Pancreas (tissue), 10 donors: ENCODE results near the gene GBGT1. TPM values are rescaled to one million over a fixed set of nuclear protein-coding genes. Genes with fewer than 3 reads are reported as not detected.

Experiments
- ATAC-seq, 4 donors: fragments of 200-7000 bp; cut with Tn5 transposase; one replicate each; pipeline versions ENCODE4 v1.8.0 to v1.9.1; 2020; ENCODE audit warnings: mild to moderate bottlenecking in 4 of 4, moderate library complexity in 4 of 4
- DNase-seq, 6 donors: peaks; one replicate each; pipeline ENCODE4 v3.0.0-alpha.2; 2020
- FAIRE-seq: peaks from 2 replicates; lab custom pipeline; 2012; peaks lifted over from hg19 to GRCh38; lab: Jason Lieb, UNC
- H3K27ac ChIP-seq, 4 donors: fragments of 200-600 bp; sonication (generic); 1 replicate in 3 of 4; 2 replicates in 1 of 4; pipeline versions ENCODE4 v1.5.0 to v1.8.0; 2020
- H3K27me3 ChIP-seq, 4 donors: fragments of 200-600 bp; one replicate each; pipeline ENCODE4 v1.8.0; 2021
- H3K36me3 ChIP-seq, 3 donors: fragments of 200-600 bp; sonication (generic) in 1 of 3; one replicate each; pipeline versions ENCODE4 v1.5.0 to v1.8.0; 2020 to 2021
- H3K4me1 ChIP-seq, 3 donors: fragments of 200-600 bp; one replicate each; pipeline ENCODE4 v1.8.0; 2021
- H3K4me3 ChIP-seq, 4 donors: fragments of 200-600 bp; sonication (generic) in 2 of 4; one replicate each; pipeline versions ENCODE4 v1.5.0 to v1.8.0; 2020 to 2021
- H3K9me3 ChIP-seq, 4 donors: fragments of 200-600 bp; one replicate each; pipeline ENCODE4 v1.8.0; 2021
- CTCF ChIP-seq, 4 donors: fragments of 200-600 bp; sonication (generic) in 3 of 4; IDR thresholded peaks; one replicate each; pipeline versions ENCODE4 v1.5.0 to v1.8.0; 2021; ENCODE audit warnings: antibody characterized with exemption in 4 of 4
- WGBS, 2 donors: extraction: QIAGEN DNeasy Blood & Tissue Kit; methylation state at CpG; one replicate each; pipeline ENCODE4 v1.1.7; 2013; 5-methylcytosine and 5-hydroxymethylcytosine counted together
- intact Hi-C, 3 donors: fragments of 100-400 bp; cut with DNase I; formaldehyde crosslinking; loops; one replicate each; pipeline versions ENCODE4 v1.11.1 to v1.14.2; 2022
- polyA plus RNA-seq, 2 donors: library from polyadenylated mRNA; stranded (reverse); fragments of 200-250 nt; gene quantifications; one replicate each; pipeline ENCODE4 v1.2.3, GENCODE V29; 2013
- total RNA-seq, 6 donors: library from RNA; stranded (reverse); fragmentation: NEBNext Ultra II Directional in 4 of 6; extraction: Animal tissue kit (Norgen Biotek cat#: 25700) in 4 of 6; gene quantifications; one replicate each; pipeline versions ENCODE4 v1.2.1 to v1.2.4, GENCODE V29; 2021 to 2023
- donor health status: healthy with polysubstance abuse.
- donor health status: DM: no; HTN: no; CAD: no; lungs with moderate emphysema.
- donor health status: DM: no; HTN: no; CAD: no.
- donor health status: control.
- donor health status: control.
- donor health status: Bipolar disorder and iron deficiency.
- donor health status: DM: yes; HTN: yes; CAD: no.
- donor health status: DM: no; HTN: no; CAD: no.
- donor health status: DM: no; HTN: no; CAD: no.
- donor health status: DM: yes; HTN: yes; CAD: no.

The GBGT1 gene
- total and polyA plus RNA-seq, 8 donors = 1.5 to 11.9 (median 4.0) TPM

- peak in 1 of 4 donors; percentile 3 for ATAC-seq
- Histone ChIP-seq H3K4me3 (no peak overlapping the region), H3K4me1 (peaks cover 31 to 50% (median 31%) of the 10 kb centered on the region in 3 donors), H3K36me3 (no peaks in the 10 kb centered on the region), H3K27me3 (no peaks in the 10 kb centered on the region), H3K9me3 (no peaks in the 10 kb centered on the region), H3K27ac (peak overlapping the region; percentile 18 to 83 (median 56))
- TF ChIP-seq CTCF (IDR thresholded peaks at IDR 0.05) = no peak
- no peak for FAIRE-seq
- intact Hi-C loops = no loop called here
- peak in 4 of 6 donors; percentile 26 to 73 (median 46) for DNase-seq
- WGBS, 2 donors = 65 to 68% methylated on average over 26 to 29 of the region's 29 CpGs
Measured at GRCh38 chr9:133129001-133129795, 34.5 kb downstream of the GBGT1 start.

- intact Hi-C loops = no loop called here
- TF ChIP-seq CTCF (IDR thresholded peaks at IDR 0.05) = no peak
- Histone ChIP-seq H3K27ac (peak overlapping the region; percentile 62 to 83 (median 74)), H3K27me3 (no peaks in the 10 kb centered on the region), H3K36me3 (no peaks in the 10 kb centered on the region), H3K4me1 (peaks cover 21 to 44% (median 23%) of the 10 kb centered on the region in 3 donors), H3K9me3 (no peaks in the 10 kb centered on the region), H3K4me3 (no peak overlapping the region)
- DNase-seq (peak in 2 of 6 donors; percentile 16 to 42), ATAC-seq (no peak), FAIRE-seq (no peak)
- WGBS, 2 donors = 88 to 90% methylated on average over 12 to 13 of the region's 13 CpGs
Measured at GRCh38 chr9:133128152-133128551, 35.6 kb downstream of the GBGT1 start.

GRCh38 chr9:133127340-133127981 lies 36.3 kb downstream of the GBGT1 start:
- Histone ChIP-seq H3K27ac (peak overlapping the region; percentile 44 to 83 (median 74)), H3K4me3 (no peak overlapping the region), H3K9me3 (no peaks in the 10 kb centered on the region), H3K36me3 (no peaks in the 10 kb centered on the region), H3K27me3 (no peaks in the 10 kb centered on the region), H3K4me1 (peaks cover 14 to 45% (median 19%) of the 10 kb centered on the region in 3 donors)
- no peak for TF ChIP-seq CTCF (IDR thresholded peaks at IDR 0.05)
- peak in 5 of 6 donors; percentile 78 to 90 (median 85) for DNase-seq
- WGBS, 2 donors = 56 to 60% methylated on average over 20 to 23 of the region's 23 CpGs
- intact Hi-C loops = no loop called here
- FAIRE-seq = no peak
- ATAC-seq = peak; percentile 73 to 79 (median 76)

GRCh38 chr9:133126697-133127339 lies 36.9 kb downstream of the GBGT1 start:
- intact Hi-C loops = no loop called here
- H3K27ac ChIP-seq = peak overlapping the region; percentile 44 to 83 (median 74)
- FAIRE-seq = no peak
- DNase-seq = peak in 2 of 6 donors; percentile 26 to 54
- H3K36me3 ChIP-seq = no peaks in the 10 kb centered on the region
- H3K4me3 ChIP-seq = peak overlapping the region in 2 of 4 donors; percentile 20 to 26
- WGBS, 2 donors = 73 to 82% methylated on average over 17 of the region's 17 CpGs
- H3K27me3 ChIP-seq = no peaks in the 10 kb centered on the region
- TF ChIP-seq CTCF (IDR thresholded peaks at IDR 0.05) = no peak
- ATAC-seq = peak in 3 of 4 donors; percentile 3 to 17 (median 10)
- H3K4me1 ChIP-seq = peaks cover 14 to 42% (median 19%) of the 10 kb centered on the region in 3 donors
- H3K9me3 ChIP-seq = no peaks in the 10 kb centered on the region
